HG03432 (cell line): ENCODE data around the gene LRRC32.

Source experiments
- ATAC-seq: cut with Tn5 transposase; IDR thresholded peaks from one replicate; pipeline ENCODE4 v1.9.1; 2021; ENCODE audit warnings: mild to moderate bottlenecking, moderate library complexity; ENCODE audit not compliant: unreplicated experiment

Gene LRRC32

GRCh38 chr11:76680518-76681425 is 10.2 kb upstream of the LRRC32 start:
- ATAC-seq, result peak; percentile 71

- ATAC-seq, result no peak
Measured at GRCh38 chr11:76678321-76678720, 7.8 kb upstream of the LRRC32 start.

- ATAC-seq, result no peak
Measured at GRCh38 chr11:76677458-76677765, 6.9 kb upstream of the LRRC32 start.

GRCh38 chr11:76676636-76677457 is 6.3 kb upstream of the LRRC32 start:
- ATAC-seq, result no peak

GRCh38 chr11:76674517-76675400 is 4.2 kb upstream of the LRRC32 start:
- ATAC-seq, result peak; percentile 37

- no peak for ATAC-seq
Measured at GRCh38 chr11:76673176-76674142, 2.9 kb upstream of the LRRC32 start.

- peak; percentile 69 for ATAC-seq
Measured at GRCh38 chr11:76672431-76673175, 2.1 kb upstream of the LRRC32 start.

GRCh38 chr11:76671626-76672309 is 1.2 kb upstream of the LRRC32 start:
- no peak for ATAC-seq

GRCh38 chr11:76671237-76671592 is 668 bp upstream of the LRRC32 start:
- ATAC-seq, result no peak

- no peak for ATAC-seq
Measured at GRCh38 chr11:76669901-76670484, 554 bp downstream of the LRRC32 start.

- no peak for ATAC-seq
Measured at GRCh38 chr11:76668362-76669155, 2.0 kb downstream of the LRRC32 start.

GRCh38 chr11:76667856-76668255 is 2.7 kb downstream of the LRRC32 start:
- no peak for ATAC-seq

- ATAC-seq, result no peak
Measured at GRCh38 chr11:76667271-76667818, 3.2 kb downstream of the LRRC32 start.

GRCh38 chr11:76666830-76667229 is 3.7 kb downstream of the LRRC32 start:
- no peak for ATAC-seq

- ATAC-seq, result peak; percentile 63
Measured at GRCh38 chr11:76666408-76666807, 4.1 kb downstream of the LRRC32 start.

GRCh38 chr11:76665921-76666351 is 4.6 kb downstream of the LRRC32 start:
- no peak for ATAC-seq

GRCh38 chr11:76665172-76665571 is 5.4 kb downstream of the LRRC32 start:
- ATAC-seq, result no peak
